GM18520 (cell line): ENCODE measurements around the gene FBXL20.
"Not testable (repeated sequence)": the region's sequence is repeated elsewhere in the genome, so short reads cannot be mapped to it uniquely, and the experiment has no call there.

Experiments used
- ATAC-seq: cut with Tn5 transposase; IDR thresholded peaks from one replicate; pipeline ENCODE4 v1.9.1; 2021; ENCODE audit not compliant: unreplicated experiment

Gene FBXL20

DNA sequence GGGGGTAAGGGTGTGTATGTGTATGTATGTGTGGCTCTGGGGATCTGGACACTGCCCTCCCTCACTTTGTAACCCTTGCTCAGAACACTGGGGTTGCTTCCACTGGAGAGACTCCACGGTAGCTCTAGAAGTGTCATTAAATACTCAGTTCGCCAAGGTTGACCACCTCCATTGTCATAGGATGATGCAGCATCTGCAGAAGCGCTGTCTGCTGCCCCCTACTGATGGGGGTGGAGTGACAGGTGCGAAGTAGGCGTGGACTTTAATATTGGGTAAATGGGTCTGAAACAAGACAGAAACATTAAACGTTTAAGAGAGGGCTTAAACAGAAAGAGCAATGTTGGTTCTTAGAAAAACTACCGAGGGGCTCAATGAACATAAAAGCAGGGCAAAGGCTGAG is 140.1 kb downstream of the FBXL20 start:
- ATAC-seq = no peak

DNA sequence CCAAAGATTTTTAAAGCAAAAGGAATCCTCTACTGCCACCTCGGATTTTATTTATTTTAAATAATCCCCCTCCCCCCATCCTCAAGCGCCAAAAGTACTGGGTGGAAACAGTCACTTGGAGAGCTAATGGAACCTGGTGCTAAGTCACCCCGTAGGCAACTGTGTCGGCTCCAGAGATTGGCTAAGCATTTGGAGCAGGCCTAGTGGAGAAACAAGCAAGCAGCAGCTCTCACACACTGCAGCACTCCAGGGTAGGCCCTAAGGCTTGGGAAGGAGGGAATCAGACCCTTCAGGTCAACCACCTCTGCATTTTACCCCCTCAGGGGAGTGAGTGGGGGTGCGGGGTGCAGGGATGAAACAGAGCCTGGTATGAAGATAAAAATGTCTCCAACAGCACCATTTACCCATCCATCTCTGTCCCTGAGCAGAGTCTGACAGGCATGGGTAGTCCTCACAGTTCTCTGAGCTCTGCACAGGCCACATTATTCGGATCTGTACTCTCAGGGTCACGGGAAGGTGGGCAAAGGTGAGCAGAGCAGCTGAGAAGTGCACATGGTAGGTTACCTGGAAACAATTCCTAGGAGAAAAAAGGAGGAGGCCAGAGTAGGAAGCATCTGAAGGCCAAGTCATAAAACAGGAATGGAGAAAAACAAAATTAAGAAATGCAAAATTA is 148.5 kb downstream of the FBXL20 start:
- no peak for ATAC-seq

DNA sequence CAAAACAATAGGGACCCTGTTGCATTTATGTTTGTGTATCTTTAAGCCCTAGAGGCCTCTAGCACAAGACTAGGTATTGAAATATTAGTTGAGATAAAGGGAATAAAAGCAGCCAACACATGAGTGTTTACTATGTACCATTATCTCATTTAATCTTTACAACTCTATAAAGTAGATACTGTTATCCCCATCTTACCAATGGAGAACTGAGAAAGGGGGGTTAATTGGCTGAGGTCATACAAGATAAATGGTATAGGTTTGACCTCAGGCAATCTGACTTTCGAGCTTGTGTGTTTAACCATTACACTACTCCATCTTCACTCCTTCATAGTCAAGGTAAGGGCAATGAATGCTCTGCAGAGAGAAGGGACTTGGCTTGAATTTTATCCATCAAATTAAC is 149.4 kb downstream of the FBXL20 start:
- ATAC-seq = no peak

GRCh38 chr17:39250076-39250475 is 151.3 kb downstream of the FBXL20 start:
- ATAC-seq = not testable (repeated sequence)

DNA sequence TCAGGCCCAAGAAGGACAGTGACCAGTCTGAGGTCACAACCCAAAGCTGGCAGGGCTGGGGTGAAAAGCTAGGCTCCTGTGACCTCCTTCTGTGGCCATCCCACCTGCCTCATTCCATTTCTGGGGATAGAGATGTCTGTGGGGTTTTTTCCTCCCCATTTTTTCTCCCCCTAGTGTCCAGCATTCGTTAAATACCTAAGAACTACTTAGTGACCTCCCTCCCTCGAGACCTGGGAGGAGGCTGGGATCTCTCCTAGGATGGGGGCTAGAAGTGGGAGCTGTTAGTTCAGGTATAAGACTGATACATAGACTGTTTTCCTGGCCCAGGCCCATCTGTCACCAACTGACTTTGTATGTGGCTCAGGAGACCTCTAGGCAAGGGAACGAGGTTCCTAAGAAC is 155.2 kb downstream of the FBXL20 start:
- no peak for ATAC-seq

GRCh38 chr17:39244600-39245570 is 156.5 kb downstream of the FBXL20 start:
- ATAC-seq = no peak

DNA sequence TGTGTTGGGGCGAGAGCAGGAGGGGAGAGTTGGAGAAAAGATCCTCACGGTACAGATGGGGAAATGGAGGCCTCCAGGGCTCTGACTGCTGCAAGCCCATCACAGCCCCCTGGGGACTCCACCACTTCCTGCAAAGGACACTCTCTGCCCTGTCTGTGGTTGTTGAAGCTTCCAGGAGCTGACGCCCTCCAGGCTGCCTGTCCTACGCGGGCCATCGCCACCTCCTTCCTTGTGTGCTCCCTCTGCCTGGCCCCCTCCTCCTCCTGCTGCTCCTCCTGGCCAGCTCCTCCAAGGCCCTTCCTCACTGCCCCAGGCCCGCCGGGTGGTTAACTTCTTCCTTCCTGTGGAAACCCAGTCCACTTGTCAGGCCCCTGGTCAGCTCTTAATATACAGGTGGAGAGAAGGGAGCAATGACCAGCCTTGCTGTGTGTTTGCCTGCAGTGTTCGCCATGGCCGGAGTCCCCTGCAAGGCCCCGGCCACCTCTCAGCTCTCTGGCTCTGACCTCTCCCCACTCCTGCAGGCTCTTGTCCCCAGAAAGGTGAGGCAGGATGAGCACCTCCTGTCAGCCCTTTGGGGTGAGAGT is 157.3 kb downstream of the FBXL20 start:
- no peak for ATAC-seq

DNA sequence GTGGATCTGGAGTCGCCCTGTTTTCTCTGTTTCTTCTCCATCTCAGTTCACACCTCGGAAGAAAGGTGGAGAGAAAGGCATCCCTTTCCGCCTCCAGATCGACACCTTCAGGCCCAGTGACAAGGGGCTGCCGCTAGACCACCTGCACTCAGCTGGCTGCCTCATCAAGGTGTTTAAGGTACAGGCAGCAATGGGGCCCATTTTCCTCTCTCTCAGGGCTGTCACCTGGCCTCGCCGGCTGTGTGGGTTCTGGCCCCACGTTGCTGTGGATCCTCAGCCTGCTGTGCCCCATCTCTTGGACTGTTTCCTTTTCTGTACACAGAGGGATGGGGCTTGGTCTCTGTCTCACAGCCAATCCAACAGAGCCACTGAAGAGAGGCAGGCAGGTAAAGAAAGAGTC is 158.3 kb downstream of the FBXL20 start:
- no peak for ATAC-seq

GRCh38 chr17:39240631-39241030 is 160.8 kb downstream of the FBXL20 start:
- ATAC-seq = no peak

GRCh38 chr17:39239640-39240314 is 161.6 kb downstream of the FBXL20 start:
- no peak for ATAC-seq

DNA sequence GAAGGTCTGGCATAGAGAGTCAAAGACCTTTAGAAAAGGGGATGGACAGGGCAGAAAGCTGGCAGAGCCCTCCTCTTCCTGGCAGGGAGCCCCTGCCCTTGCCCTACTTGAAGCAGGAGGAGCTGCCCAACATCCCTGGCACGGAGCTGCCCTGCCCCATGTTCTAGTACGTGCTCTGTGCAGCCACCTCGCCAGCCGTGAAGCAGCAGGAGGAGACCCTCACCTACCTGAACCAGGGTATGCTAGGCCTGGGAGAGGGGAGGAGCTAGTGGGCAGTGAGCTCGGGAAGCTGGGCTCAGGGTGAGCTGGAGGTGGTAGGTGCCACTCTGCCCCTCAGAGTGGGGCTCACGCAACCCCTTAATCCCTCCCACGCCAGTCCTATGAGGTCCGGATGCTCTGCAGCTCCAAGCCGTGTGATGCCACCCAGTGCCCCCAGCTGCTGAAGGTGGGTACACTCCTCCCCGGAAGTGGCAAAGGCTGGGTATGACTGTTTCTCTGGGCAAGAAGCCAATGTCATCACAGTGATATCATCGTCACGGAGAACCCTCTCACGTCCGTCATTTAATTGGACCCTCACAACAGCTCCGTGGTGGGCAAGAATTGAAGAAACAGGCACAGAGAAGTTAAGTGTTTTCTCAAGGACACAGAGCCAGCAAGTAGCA is 163.0 kb downstream of the FBXL20 start:
- ATAC-seq = no peak

DNA sequence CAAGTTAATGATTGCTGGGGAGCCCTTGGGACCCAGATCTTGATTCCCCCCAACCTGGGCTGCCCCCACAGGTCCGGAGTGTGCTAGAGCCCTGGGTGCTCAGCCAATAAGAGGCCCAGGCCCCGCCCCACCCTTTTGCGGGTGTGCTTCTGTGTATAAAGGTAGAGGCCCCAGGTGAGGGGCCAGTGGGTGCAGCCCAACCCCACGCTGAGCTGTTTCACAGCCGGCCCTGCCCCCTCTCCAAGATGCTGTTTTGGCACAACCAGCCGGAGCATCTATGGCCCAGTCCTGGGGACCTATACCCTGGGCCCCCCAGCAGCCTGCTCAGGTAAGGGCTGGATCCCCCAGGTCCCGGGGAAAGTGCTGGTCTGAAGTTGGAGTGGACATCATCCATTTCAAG is 163.8 kb downstream of the FBXL20 start:
- ATAC-seq = no peak

GRCh38 chr17:39236981-39237441 is 164.4 kb downstream of the FBXL20 start:
- no peak for ATAC-seq

- no peak for ATAC-seq
Observed at GRCh38 chr17:39236450-39236927, 164.9 kb downstream of the FBXL20 start.

- ATAC-seq = no peak
Observed at GRCh38 chr17:39235555-39236449, 165.6 kb downstream of the FBXL20 start.

DNA sequence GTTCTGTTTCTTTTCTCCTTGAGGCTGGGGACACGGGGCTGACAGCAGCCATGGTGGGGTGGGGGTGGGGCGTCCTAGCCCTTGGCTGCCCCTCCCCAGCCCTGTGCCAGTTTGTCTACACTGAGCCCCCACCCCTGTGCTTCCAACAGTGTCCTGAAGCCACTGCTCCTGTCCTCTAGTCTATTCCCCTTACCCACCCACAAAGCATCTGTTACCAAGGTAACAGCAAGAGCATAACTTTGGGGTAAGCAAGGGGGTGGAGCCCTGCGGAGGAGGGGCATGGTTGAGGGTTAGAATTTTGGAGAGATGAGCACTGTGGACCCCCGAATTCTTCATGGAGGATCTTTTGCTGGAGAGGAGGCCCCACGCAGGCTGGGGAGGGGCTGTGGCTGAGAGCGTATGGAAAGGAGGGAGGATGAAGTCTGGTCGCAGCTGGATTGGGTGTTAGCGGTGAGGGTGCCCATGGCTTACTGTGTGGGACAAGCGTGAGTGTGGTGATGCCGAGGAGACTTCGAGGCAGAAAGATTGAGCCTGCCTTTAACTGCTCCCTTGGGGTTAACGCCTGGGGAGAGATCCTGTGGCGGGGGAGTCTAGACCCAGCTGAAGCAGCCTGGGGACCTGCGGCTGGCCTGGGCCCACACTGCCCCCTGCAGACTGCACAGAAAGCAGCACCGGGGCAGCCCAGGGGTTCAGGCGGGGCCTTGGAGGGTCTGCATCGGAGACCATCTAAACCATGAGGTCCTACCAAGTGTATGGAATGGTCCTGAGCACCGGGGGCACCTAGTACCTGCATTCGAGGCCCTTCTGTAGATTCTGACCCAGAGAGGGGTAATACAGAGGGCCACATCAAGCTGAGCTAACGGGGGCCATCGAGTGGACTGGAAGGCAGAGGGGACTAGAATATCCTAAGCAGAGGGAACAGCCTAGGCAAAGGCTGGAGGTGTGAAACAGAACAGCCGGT is 169.6 kb downstream of the FBXL20 start:
- no peak for ATAC-seq

DNA sequence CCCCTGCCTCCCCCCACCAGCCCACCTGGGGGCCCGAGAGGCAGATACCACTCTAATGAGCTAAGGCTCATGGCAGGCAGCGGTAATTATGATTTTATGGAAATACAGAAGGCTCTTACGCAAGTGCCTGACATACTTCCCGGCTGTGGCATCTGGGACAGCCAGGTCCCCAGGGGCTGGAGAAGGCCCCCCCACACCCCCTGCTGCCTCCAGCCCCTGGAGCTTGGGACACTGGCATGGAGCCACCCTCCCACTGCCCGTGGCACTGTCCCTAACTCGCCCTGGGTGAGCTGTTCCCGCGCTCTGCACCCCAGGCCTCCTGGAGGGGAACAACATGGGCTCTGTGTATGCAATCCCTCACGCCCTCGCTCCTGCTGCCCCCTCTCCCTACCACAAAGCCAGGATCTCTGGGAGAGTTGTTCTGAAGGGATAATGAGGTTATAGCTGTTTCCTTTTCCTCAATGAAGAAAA is 170.3 kb downstream of the FBXL20 start:
- no peak for ATAC-seq

GRCh38 chr17:39230361-39230760 is 171.1 kb downstream of the FBXL20 start:
- no peak for ATAC-seq
